Ishikawa (cell line): ENCODE results near the gene COX5A.

ENCODE experiments used
- CEBPB ChIP-seq: IDR thresholded peaks from 2 replicates; pipeline ENCODE4 v1.6.1; 2012
- MAX ChIP-seq: IDR thresholded peaks from 2 replicates; pipeline ENCODE4 v1.6.1; 2012
- TAF1 ChIP-seq: IDR thresholded peaks from 2 replicates; pipeline ENCODE4 v1.6.1; 2012; ENCODE audit warnings: low read depth, mild to moderate bottlenecking
- USF1 ChIP-seq: IDR thresholded peaks from 2 replicates; pipeline ENCODE4 v1.6.1; 2012
- YY1 ChIP-seq: IDR thresholded peaks from 2 replicates; pipeline ENCODE4 v1.6.1; 2012; ENCODE audit warnings: low read depth
- ZBTB7A ChIP-seq: IDR thresholded peaks from 2 replicates; pipeline ENCODE4 v1.6.1; 2012; ENCODE audit warnings: low read depth

GRCh38 chr15:74885461-74885860 is 52.4 kb downstream of the COX5A start:
- TF ChIP-seq YY1 (no peak), MAX (no peak), USF1 (no peak), CEBPB (no peak), TAF1 (no peak), ZBTB7A (no peak)
